GM21737 (cell line): ENCODE data around the gene TEN1.
"Not testable (repeated sequence)": the region's sequence is repeated elsewhere in the genome, so short reads cannot be mapped to it uniquely, and the experiment has no call there.

Source experiments
- ATAC-seq: cut with Tn5 transposase; IDR thresholded peaks from one replicate; pipeline ENCODE4 v1.9.1; 2021; ENCODE audit warnings: mild to moderate bottlenecking, moderate library complexity; ENCODE audit not compliant: unreplicated experiment

The TEN1 gene

DNA sequence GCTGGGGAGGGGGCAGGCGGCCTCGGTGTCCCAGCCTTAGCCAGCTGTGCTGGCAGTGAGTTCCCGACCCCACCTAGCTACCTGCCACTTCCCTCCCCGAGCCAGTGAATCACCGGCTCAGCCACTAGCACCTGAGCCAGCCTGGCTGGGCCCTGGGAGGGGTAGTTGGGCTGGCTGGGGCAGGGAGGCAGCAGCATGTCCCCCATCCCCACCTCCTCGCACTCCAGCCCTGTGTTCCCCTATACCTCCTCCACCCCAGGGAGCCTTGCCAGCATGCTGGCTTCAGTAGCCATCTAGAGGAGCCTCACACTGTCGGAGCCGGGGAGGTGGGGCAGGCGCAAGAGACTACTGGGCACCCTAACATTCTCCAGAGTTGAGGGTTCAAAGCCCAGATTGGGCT, 45.3 kb downstream of the TEN1 start:
- no peak for ATAC-seq

GRCh38 chr17:76025294-76025693, 46.3 kb downstream of the TEN1 start:
- no peak for ATAC-seq

DNA sequence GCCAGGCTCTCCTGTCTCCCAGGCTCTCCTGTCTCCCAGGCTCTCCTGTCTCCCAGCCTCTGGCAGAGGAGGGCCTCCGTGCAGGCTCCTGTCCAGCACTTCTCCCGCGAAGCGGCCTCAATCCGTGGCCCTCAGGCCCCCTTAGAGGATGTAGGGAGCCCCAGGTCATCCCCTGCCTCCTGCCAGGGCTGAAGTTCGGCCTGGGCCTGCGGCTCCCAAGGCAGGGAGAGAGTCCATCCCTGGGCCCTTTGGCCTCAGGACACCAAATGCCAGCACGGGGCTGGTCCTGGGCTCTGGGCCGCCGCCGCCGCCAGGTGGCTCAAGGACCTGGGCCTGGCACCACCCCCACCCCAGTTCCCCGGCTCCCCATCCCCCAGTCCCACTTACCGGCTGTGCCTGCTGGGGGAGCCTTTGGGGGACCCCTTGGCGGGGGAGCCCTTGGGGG, 47.7 kb downstream of the TEN1 start:
- no peak for ATAC-seq

DNA sequence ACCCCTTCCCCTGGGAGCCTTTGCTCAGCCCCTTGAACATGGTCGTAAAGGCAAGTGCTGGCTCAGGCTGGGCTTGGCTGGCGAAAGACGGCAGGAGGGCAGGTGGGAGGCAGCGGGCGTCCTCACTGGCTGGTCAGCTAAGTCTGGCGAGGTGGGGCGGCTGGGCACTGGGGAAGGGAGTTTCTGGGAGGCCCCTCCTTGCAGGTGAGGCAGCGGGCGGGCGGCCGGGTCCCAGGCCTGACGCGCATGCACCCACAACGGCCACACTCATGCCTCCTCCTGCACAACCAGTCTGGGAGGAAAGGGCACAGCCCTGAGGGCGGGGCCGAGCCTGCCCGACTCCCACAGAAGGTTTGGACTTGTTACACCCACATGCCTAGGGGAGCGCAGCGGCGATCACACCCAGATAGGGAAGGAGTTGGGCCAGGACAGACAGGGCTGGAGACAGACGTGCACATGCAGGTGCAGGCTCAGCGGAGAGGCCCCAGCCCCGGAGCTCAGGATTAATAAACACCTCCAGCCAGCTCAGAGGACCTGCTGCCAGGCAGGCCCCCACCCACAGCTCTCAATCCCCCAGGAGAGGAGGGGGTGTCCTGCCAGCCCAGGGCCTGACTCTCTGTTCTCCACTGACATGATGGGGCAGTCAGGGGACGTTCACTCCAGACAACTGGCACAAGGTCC, 48.3 kb downstream of the TEN1 start, which contains the start of gene EVPL:
Gene EVPL, minus strand, starts transcription at position 148 of the 681 bp plus-strand sequence. Its CDS starts 108 bp downstream, at position 40.
- ATAC-seq, result no peak

DNA sequence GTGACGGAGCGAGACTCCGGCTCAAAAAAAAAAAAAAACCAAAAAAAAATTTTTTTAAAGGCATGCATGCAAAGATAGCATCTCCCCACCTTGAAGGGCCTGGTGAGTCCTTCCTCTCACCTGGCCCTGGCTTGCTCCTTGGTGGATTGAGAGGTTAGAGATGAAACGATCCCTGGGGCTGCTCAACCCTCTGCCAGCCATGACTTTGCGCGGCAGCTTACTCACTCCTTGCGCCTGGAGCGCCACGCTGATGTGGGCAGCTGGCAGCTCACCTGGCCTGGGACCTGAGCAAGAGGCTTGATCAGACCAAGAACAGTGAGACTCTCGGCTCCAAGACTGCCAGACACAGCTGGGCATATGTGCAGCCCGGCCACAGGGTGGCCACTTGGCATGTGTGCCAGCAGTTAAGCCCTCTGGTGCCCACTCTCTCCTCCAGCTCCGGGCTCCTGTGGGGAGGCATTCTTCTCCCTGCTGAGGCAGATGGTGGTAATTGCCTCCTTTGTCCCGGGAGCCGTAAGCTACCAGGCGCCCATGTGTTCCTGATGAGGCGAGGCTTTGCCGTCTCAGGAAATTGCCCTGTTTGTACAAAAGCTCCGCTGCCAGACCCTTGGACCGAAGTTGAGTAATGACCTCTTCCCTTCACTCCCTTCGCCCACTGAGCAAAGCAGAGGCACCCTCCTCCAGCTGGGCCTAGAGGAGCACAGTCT, 53.2 kb downstream of the TEN1 start:
- ATAC-seq, result no peak

DNA sequence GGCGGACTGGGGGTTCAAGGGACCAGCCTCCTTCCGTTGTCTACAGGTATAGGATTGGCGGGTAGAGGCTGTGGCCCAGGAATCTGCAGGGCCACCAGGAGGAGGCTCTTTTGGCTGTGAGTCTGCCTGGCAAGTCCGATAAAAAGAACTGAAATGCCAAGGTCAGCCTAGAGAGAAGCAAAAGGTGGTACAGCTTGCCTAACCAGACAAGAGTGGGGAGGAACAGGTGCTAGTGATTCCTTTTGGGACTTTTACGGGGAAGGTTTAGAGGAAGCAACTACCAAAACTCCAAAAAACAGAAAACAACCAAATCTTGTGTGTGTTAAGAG, 53.7 kb downstream of the TEN1 start:
- ATAC-seq, result no peak

GRCh38 chr17:76033139-76033538, 54.1 kb downstream of the TEN1 start:
- ATAC-seq, result no peak

- ATAC-seq, result no peak
Measured at GRCh38 chr17:76034428-76035350, 55.6 kb downstream of the TEN1 start.

DNA sequence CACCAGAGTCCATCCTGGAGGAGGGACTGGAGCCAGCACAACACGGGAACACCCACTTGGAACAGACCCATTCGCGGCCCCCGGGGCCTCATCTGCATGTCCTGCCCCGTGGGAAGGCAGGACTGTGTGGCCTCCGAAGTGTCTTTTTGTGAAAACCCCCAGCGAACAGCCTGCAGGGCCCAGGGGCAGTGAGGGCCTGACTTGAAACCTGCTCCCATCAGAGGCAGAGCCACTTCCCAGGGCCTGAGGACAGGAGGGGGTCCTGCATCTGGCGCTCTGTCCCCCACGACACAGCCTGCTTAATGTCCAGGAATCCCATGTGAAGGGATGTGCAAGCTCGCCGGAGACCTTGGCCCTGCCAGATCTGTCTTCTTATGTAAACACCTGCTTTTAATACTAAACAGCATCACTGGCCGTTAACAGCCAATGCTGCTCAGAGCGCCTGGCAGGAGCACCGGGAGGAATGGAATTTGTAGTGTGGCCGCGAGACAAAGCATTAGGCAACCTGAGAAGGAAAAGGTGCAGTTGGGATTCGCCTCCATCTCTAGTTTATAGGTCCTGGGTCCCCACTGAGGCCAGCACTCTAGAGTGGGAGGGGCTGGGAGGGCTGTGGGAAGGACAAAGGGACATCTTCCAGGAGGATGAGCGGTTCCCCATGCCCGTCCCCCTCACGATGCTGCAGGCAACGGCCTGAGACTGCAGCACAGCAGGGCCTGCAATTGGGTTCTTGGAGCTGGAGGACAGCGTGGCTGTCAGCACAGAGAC, 57.6 kb downstream of the TEN1 start:
- no peak for ATAC-seq

DNA sequence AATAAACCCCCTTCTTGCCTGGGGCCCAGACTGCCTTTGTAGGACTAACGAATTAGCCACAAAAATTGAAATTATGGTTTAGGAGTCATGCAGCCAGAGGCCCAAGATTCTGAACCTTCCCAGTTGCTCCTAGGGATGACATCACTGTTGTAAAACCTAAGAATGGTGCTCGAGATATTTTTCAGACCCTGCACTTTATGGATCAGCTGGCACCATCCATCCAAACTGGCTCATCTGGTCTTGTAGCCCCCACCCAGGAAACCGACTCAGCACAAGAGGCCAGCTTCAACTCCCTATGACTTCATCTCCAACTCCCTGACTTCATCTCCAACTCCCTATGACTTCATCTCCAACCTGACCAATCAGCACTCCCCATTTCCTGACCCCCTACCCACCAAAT, 59.0 kb downstream of the TEN1 start:
- no peak for ATAC-seq

- no peak for ATAC-seq
Measured at GRCh38 chr17:76039121-76039520, 60.1 kb downstream of the TEN1 start.

DNA sequence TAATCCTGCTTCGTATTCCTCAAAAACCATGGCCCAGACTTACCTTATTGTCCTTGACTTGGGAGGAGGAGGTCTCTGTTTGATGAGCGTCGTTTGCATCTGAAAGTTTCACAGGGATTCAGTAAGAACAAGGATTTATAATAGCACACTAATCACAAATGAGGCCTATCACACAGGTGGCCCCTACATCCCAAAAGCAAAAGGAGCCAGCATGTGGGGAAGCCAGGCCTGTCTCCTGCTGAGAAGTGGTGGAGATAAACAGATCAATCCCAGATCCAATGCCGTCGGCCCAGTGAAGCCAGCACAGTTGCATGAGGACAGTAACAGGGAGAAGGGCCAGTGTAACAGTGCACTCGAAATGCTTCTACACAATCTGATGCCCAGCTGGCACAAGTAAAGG, 61.3 kb downstream of the TEN1 start:
- no peak for ATAC-seq

DNA sequence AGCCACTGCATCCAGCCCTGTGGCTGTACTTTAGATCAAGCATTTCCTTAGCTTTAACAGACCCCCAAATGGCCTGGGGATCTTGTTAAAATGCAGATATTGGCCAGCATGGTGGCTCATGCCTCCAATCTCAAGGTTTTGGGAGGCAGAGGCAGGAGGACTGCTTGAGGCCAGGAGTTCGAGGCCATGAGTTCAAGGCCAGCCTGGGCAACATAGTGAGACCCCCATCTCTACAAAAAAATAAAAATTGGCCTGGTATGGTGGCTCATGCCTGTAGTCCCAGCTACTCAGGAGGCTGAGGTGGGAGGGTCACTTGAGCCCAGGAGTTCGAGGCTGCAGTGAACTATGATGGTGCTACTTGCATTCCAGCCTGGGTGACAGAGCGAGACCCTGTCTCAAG, 63.8 kb downstream of the TEN1 start:
- ATAC-seq, result not testable (repeated sequence)

DNA sequence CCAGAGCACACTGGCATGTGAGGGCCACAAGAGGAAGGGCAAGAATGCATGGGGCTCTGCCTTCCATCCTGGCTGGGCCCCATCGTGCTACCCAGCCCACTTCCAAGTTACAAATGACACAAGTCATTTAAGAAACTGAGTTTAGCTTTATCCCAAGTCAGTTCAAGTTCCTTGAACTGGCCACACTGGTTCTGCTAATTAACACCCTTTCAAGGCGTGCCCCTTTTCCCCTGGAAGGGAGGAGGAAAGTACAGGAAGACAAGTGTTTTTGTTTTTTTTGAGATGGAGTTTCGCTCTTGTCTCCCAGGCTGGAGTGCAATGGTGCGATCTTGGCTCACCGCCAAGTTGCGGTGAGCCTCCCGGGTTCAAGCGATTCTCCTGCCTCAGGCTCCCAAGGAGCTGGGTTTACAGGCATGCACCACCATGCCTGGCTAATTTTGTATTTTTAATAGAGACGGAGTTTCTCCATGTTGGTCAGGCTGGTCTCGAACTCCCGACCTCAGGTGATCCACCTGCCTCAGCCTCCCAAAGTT, 65.5 kb downstream of the TEN1 start:
- ATAC-seq, result not testable (repeated sequence)

- ATAC-seq, result no peak
Measured at GRCh38 chr17:76046064-76046463, 67.0 kb downstream of the TEN1 start.

DNA sequence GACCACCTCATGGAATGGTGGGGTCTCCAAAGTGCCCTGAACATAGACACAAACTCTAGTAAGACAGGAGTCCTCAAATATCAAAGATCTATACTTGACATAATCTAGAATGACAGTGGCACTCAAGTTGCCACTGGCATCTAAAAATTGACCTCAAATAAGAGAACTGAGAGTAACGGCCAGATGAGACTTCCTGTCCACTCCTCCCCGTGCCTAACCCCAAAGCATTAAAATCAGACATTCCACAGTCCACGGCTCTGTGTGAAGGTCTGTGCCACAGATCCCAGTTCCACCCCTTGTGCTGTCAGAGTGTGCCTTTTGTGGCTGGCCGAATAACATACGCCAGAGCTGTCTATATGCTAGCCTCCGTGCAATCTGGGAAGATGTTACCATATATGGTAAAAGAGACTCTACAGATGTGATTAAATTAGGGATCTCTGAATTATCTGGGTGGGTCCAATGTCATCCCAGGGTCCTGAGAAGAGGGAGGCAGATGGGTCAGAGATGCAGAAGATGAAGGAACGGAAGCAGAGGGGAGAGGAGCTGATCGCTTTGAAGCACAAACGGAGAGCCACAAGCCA, 69.1 kb downstream of the TEN1 start:
- no peak for ATAC-seq

DNA sequence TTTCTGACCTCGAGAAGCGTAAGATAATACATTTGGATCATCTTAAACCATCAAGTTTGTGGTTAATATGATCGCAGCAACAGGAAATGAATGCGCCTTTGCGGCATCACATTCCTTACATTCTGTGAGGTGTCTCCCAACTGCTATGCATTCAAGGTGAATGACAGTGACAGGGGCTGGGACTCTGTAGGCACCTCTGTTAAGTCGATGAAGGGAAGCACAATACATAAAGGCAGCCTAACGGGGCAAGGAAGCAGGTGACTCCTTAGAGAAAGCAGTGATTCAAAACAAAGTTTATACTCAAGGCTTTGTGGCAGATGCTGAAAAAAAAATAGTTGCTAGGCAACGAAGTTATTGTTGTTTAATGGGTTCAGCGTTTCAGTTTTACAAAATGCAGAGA, 69.7 kb downstream of the TEN1 start:
- no peak for ATAC-seq

- ATAC-seq, result no peak
Measured at GRCh38 chr17:76049239-76049638, 70.2 kb downstream of the TEN1 start.

DNA sequence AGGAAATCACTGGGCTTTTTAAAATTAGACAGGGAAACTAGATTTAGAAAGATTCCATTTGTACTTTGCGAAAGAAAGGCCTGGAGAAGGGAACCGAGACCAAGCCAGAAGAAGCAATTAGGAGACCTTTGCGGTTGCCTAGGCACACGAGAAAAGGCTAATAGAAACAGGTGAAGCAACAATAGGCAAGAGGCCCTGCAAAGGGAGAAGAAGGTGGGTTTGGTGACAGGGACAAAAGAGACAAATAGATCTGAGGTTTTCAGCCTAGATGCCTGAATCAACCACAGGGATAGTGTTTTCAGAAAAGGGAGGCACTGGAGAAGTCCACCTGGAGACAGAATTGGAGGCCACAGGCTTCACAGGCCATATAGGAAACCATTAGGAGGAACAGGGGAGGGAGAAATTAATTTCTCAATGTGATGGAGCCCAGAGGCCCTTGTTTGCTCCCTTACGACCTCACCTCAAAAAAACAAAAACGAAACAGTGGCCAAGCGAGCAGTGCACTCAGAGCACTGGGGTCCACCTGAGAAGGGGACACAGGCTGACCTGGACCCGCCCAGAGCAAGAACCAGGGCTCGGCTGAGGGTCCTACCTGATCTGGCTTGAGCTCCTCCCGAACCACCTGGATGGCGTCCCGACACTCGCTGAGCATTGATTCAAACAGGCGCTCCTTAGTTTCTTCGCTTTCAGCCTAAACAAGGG, 70.9 kb downstream of the TEN1 start:
- no peak for ATAC-seq
